NCI-H510A (cell line): ENCODE data around the gene BAIAP2.
A peak's percentile ranks its signal among the peaks of the same experiment; 100 is the strongest.
"Not testable (repeated sequence)": the region's sequence is repeated elsewhere in the genome, so short reads cannot be mapped to it uniquely, and the experiment has no call there.

Experiments used
- DNase-seq: peaks from one replicate; lab custom pipeline; 2025; lab: John Stamatoyannopoulos, UW

Gene BAIAP2

GRCh38 chr17:81140695-81141094, 105.7 kb downstream of the BAIAP2 start:
- DNase-seq: no peak

DNA sequence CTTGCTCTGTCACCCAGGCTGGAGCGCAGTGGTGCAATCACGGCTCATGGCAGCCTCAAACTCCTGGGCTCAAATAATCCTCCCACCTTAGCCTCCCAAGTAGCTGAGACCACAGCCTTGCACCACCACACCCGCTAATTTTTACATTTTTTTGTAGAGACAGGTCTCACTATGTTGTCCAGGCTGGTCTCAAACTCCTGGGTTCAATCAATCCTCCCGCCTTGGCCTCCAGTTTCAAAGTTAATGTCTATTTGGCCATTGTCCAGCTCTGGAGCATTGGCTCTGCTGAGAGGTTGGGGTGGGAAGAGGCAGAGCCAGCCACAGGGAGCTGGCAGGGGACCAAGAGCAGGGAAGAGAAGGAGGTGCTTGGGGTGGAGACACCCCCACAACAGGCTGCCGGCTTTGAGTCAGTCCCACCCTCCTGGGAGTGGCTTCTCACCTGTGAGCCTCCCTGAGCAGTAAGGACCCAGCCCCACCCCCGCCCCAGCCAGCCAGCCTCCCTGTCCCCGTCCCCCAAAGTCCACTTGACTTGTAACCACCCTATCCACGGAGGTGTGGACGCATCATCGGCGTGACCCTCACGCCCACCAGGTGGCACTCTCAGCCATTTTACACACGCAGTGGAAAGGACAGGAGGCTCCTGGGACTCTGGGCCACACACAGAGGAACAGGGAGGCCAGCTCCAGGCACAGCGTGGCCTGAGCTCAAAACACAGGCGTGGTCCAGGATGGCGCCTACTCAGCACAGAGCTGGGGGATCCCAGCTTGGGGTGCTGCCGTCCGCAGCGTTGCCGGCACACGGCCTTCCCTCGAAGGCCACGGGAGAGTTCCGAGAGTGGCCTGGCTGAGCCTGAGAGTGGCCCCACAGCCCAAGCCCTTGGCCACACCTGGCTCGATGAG, 107.6 kb downstream of the BAIAP2 start:
- DNase-seq: peak; percentile 61

- no peak for DNase-seq
These were observed 108.2 kb downstream of the BAIAP2 start for GRCh38 chr17:81143200-81143527.

GRCh38 chr17:81143717-81144422, 108.9 kb downstream of the BAIAP2 start:
- DNase-seq: no peak

- no peak for DNase-seq
These were observed 109.5 kb downstream of the BAIAP2 start for GRCh38 chr17:81144423-81144781.

DNA sequence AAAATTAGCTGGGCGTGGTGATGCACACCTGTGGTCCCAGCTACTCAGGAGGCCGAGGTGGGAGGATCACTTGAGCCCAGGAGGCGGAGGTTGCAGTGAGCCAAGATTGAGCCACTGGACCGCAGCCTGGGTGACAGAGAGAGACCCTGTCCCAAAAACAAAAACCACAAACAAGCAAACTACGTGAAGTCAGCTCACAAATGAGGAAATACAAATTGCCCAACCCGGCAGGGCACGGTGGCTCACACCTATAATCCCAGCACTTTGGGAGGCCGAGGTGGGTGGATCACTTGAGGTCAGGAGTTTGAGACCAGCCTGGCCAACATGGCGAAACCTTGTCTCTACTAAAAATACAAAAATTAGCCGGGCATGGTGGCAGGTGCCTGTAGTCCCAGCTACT, 111.3 kb downstream of the BAIAP2 start:
- DNase-seq: not testable (repeated sequence)

DNA sequence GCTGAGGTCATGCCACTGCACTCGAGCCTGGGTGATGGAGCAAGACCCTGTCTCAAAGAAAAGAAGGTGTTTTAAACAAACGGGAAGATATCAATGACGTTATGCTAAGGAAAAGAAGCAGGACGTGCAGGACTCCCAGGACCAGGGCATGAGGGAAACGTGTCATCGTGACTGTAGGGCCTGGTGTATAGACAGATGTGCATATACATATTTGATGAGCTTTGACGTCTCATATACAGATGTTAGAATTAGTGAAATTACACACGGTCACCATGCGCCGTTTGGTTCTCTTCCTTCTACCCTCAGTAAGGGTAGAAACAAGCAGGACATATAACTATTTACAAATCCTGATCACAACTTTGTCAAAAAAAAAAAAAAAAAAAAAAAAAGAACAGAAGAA, 112.8 kb downstream of the BAIAP2 start:
- DNase-seq: no peak

GRCh38 chr17:81148571-81148970, 113.6 kb downstream of the BAIAP2 start:
- DNase-seq: no peak

- no peak for DNase-seq
These were observed 114.1 kb downstream of the BAIAP2 start for GRCh38 chr17:81148986-81149533.

- no peak for DNase-seq
These were observed 115.6 kb downstream of the BAIAP2 start for GRCh38 chr17:81150377-81151077.

DNA sequence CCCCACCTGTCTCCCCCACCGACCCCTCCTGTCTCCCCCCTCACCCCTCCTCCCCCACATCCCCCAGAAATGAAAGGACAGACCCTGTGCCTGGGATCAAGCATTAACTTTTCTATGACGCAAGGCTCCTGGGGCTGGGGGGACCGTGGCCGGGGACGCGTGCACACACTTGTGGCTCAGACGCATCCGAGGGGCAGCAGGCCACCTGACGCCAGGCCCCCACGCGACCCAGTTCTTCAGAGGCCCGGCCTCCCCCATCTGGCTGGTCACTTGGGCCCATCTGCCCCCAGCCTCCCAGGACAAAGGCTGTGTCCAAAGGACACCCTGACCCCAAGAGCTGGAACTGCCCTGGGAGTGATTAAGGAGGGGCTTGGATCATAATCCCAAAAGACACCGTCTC, 116.3 kb downstream of the BAIAP2 start:
- DNase-seq: no peak

DNA sequence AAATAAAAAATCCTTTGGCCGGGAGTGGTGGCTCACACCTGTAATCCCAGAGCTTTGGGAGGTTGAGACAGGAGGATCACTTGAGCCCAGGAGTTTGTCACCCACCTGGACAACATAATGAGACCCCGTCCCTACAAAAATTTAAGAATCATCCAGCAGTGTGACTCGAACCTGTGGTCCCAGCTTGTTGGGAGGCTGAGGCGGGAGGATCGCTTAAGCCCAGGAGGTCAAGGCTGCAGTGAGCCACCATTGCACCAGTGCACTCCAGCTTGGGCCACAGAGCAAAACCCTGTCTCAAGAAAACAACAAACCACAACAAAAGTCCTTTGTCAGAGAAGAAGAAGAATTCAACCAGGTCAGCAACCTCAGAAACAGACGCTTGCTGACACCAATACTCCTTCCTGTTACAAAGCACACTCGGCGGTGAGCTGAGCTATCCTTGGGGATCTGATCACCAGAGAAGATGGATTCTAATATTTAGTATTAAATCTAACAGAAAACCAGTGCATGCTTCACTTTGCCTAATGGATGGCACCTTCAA, 117.4 kb downstream of the BAIAP2 start:
- DNase-seq: no peak

- DNase-seq: no peak
These were observed 118.4 kb downstream of the BAIAP2 start for GRCh38 chr17:81153340-81153803.

DNA sequence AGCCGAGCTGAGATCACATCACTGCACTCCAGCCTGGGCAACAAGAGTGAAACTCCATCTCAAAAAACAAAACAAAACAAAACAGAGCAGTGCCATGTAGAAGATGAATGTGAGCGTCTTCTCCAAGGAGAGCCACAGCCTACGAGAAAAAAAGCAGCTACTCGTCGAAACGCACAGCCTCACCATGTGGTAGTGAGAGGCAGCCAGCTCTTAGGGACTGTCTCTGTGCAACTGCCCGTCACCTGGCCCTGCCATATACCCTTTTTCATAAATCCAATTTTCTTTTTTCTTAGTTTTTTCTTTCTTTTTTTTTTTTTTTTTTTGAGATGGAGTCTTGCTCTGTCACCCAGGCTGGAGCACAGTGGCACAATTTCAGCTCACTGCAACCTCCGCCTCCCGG, 119.1 kb downstream of the BAIAP2 start:
- not testable (repeated sequence) for DNase-seq

DNA sequence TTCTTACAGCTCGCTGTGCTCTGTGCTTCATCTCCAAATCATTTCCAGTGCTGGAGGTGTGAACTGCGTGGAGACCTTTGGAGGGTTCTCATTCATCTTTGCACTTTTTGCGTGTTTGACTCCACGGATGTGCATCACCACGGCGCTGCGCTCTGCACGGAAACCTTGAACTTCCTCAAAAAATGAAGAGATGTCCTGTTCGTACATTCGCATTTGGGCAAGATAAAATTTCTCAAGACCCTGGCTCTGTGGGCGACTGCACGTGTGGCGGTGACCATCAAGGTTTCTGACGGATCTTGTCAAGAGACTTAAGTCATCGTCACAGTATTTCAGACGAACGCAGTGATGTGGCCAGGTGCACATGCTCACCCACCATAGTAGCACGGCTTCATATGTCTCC, 120.0 kb downstream of the BAIAP2 start:
- DNase-seq: no peak

GRCh38 chr17:81156866-81157805, 122.2 kb downstream of the BAIAP2 start:
- no peak for DNase-seq

DNA sequence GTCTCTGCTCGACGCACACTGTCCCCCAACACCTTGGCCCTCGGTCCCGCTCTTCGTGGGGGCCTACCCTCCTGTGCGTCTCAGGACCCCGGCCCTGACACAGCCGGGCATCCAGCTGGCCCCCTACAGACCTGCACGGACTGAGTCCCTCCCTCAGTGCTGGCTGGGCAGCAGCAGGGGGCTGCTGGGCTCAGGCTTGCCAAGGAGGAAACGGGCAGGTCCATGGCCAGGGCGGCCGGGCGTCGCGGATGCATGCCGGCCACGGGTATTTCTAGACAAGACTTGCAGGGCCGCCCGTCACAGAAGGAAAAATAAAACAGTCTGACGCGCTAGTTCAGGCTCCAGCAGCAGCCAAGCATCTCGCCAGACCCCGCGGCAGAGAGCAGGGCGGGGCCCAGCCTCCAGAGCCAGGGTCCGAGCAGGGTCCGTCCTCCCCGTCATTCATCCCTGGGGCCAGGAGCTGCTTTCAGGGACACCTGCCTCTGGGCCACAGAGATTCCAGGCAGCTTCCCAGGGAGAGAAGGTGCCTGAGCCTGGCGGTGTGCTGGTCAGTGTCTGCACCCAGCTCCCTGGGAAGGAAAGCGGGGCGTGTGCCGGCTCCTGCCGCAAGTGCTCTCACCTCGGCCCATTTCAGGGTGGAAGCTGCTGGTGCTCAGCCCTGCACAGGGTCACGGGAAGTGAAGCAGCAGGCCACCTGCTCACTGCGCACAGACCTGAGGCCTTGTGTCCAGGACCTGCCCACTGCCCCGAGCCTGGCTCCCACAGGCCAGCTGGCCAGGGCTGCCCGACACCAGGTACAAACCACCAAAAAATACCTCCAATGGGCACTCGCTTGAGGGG, 123.1 kb downstream of the BAIAP2 start:
- DNase-seq: no peak

DNA sequence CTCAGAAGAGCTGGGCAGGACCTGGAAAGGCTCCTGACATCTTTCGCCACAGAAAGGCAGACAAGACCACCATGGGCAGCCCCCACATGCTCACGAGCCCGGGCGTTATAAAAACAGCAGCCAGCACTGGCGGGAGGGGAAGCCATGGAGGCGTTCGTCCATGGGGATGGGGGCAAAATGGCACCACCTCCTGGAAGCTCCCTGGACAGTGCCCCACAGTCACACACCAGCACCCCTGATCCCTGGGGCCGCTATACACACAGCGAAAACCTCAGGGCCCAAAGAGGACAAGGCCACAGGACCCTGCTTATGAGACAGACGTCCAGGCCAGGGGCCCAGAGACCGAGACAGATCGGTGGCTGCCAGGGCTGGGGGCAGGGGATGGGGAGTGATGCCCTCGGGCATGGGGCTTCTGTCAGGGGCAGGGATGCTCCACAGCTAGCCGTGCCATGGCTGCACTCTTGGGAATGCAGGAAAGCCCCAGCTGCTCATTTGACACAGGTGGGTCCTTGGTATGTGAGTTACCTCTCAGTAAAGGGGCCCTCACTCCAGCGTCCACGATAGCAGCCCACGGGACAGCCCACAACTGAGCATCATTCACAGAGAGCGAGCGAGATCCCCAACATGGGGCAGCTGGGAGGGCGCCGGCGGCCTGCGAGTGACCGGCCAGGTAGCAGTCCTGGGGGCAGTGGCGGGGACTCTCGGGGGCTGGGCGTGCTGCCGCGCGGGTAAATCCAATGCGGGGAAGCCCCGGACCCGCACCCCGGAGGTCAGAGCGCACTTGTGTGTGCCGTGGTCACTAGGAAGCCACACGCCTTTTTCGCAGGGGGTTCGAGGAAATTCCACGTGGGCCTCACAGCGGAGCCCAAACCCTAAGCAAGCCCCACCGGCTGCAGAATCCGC, 124.0 kb downstream of the BAIAP2 start:
- DNase-seq: no peak

DNA sequence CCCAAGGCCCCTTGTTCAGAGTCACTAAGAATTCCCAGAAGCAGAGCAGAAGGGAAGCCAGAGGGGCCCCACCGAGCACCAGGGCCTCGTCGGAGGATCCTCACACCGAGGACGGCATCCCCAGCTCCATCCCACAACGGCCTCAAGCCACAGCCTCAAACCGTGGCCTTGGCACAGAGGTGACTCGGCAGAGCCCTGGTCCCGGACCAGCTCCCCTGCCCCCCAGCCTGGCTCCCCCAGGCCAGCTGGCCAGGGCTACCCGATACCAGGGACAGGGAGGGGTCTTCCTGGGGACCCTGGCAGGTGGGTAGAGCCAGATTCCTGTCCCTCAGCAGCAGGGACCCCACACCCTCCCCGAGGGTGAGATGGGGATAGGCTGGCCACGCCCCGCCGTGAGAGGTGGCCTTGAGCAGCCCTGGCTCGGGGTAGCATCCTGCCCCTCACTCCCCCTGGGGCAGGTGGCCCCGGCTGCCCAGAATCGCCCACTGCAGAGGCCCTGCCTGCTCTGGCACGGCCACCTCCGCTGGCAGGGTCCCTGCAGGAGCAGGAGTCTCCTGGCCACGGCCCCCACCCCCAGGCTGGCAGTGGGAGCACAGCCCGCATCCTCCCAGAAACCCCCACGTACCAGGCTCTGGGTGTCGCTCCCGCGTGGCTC, 124.8 kb downstream of the BAIAP2 start:
- DNase-seq: no peak
